Brain pericyte (primary cell): ENCODE data around the gene UCMA.

ENCODE experiments used
- DNase-seq: peaks from one replicate; pipeline ENCODE4 v3.0.0-alpha.2; 2012; ENCODE audit warnings: low read depth, low spot score

The UCMA gene

GRCh38 chr10:13233358-13233757, 816 bp downstream of the UCMA start:
- DNase-seq, result no peak

GRCh38 chr10:13231808-13232207, 2.4 kb downstream of the UCMA start:
- no peak for DNase-seq

- DNase-seq, result no peak
These were observed 3.0 kb downstream of the UCMA start for GRCh38 chr10:13231190-13231589.

- DNase-seq, result no peak
These were observed 7.1 kb downstream of the UCMA start for GRCh38 chr10:13227031-13227430.

GRCh38 chr10:13225601-13226000, 8.6 kb downstream of the UCMA start:
- no peak for DNase-seq

GRCh38 chr10:13224210-13224995, 9.8 kb downstream of the UCMA start:
- no peak for DNase-seq

- DNase-seq, result no peak
These were observed 10.9 kb downstream of the UCMA start for GRCh38 chr10:13223241-13223640.

- no peak for DNase-seq
These were observed 11.6 kb downstream of the UCMA start for GRCh38 chr10:13222566-13222965.

- no peak for DNase-seq
These were observed 12.0 kb downstream of the UCMA start for GRCh38 chr10:13222151-13222550.

- DNase-seq, result no peak
These were observed 12.6 kb downstream of the UCMA start for GRCh38 chr10:13221572-13221971.

- DNase-seq, result no peak
These were observed 14.2 kb downstream of the UCMA start for GRCh38 chr10:13219685-13220670.

- no peak for DNase-seq
These were observed 15.3 kb downstream of the UCMA start for GRCh38 chr10:13218878-13219277.

GRCh38 chr10:13213163-13213562, 21.0 kb downstream of the UCMA start:
- DNase-seq, result no peak

GRCh38 chr10:13206546-13207443, 27.4 kb downstream of the UCMA start:
- DNase-seq, result no peak

GRCh38 chr10:13206091-13206490, 28.1 kb downstream of the UCMA start:
- DNase-seq, result no peak

- no peak for DNase-seq
These were observed 33.0 kb downstream of the UCMA start for GRCh38 chr10:13201132-13201531.

GRCh38 chr10:13195016-13195415, 39.2 kb downstream of the UCMA start:
- DNase-seq, result no peak

GRCh38 chr10:13193637-13194036, 40.5 kb downstream of the UCMA start:
- DNase-seq, result no peak

- DNase-seq, result no peak
These were observed 42.8 kb downstream of the UCMA start for GRCh38 chr10:13191362-13191761.

GRCh38 chr10:13190816-13191215, 43.4 kb downstream of the UCMA start:
- DNase-seq, result no peak

- no peak for DNase-seq
These were observed 44.2 kb downstream of the UCMA start for GRCh38 chr10:13189961-13190360.

- DNase-seq, result no peak
These were observed 45.6 kb downstream of the UCMA start for GRCh38 chr10:13188593-13188992.
